Activated naive CD4-positive, alpha-beta T cell treated with anti-CD3 and anti-CD28 coated beads for 36 hours (primary cell): ENCODE measurements around the gene DDX31. TPM values are rescaled to one million over a fixed set of nuclear protein-coding genes. Genes with fewer than 3 reads are reported as not detected.

Experiments used
- CTCF ChIA-PET: fragments of 350-600 bp; sonication (Branson Sonifier 250); formaldehyde crosslinking; loops from one replicate; lab custom pipeline; 2021; ENCODE audit warnings: antibody characterized with exemption; lab: Charles Lee
- DNase-seq: peaks from one replicate; pipeline ENCODE4 v3.0.0-alpha.2; 2020
- H3K27ac Mint-ChIP-seq: one replicate; pipeline ENCODE4 v1.8.0; 2021; ENCODE audit warnings: mild to moderate bottlenecking, mixed read lengths
- H3K27me3 Mint-ChIP-seq: one replicate; pipeline ENCODE4 v1.8.0; 2021; ENCODE audit warnings: low read depth, mixed read lengths
- H3K36me3 Mint-ChIP-seq: one replicate; pipeline ENCODE4 v1.8.0; 2021; ENCODE audit warnings: low read depth, mixed read lengths
- H3K4me1 Mint-ChIP-seq: one replicate; pipeline ENCODE4 v1.8.0; 2021; ENCODE audit warnings: low read depth, mixed read lengths
- H3K4me3 Mint-ChIP-seq: one replicate; pipeline ENCODE4 v1.8.0; 2021; ENCODE audit warnings: mild to moderate bottlenecking, moderate library complexity, mixed read lengths
- H3K9me3 Mint-ChIP-seq: one replicate; pipeline ENCODE4 v1.8.0; 2021; ENCODE audit warnings: mixed read lengths
- intact Hi-C: fragments of 100-400 bp; cut with micrococcal nuclease; formaldehyde crosslinking; loops from one replicate; pipeline ENCODE4 v1.15.1; 2023
- total RNA-seq, 2 experiments: library from RNA; stranded (reverse); gene quantifications; one replicate each; pipeline ENCODE4 v1.2.3, GENCODE V29; 2021

Gene DDX31
- total RNA-seq, 2 experiments from 2014 or later, result 13.7 to 15.0 TPM

DNA sequence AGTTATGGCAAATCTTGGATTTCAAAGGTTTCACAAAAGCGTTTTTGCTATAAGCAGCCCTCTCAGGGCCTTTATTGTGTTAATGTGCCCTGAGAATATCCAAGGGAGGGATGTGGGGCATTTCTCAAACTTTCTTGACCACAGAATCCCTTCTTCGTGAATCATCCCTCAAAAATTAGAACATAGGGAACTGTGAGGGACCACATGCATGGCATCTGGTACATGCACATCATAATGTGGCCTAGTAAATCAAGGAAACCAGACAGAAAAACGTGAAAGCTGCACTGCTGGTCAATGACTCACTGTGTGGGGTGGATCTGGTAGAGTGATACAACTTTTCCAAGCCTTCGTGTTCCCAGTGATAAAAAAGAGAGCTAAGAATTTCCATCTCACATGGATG lies 22.4 kb downstream of the DDX31 start:
- Mint-ChIP-seq H3K27ac (no peak overlapping the region), H3K4me3 (no peak overlapping the region), H3K4me1 (peaks cover 7% of the 10 kb centered on the region), H3K36me3 (peaks cover 51% of the 10 kb centered on the region), H3K9me3 (no peaks in the 10 kb centered on the region), H3K27me3 (no peaks in the 10 kb centered on the region)
- intact Hi-C loops, result no loop called here
- CTCF ChIA-PET, result interaction anchor here (0.6 kb wide), 1 partner anchor 121 kb away, joined by 3 read pairs; no protein-coding TSS in a partner anchor
- DNase-seq, result no peak

- H3K36me3 Mint-ChIP-seq, result peaks cover 49% of the 10 kb centered on the region
- CTCF ChIA-PET, result no interaction called here
- no peak overlapping the region for H3K27ac Mint-ChIP-seq
- no peak for DNase-seq
- H3K4me3 Mint-ChIP-seq, result no peak overlapping the region
- intact Hi-C loops, result no loop called here
- no peaks in the 10 kb centered on the region for H3K27me3 Mint-ChIP-seq
- peaks cover 7% of the 10 kb centered on the region for H3K4me1 Mint-ChIP-seq
- H3K9me3 Mint-ChIP-seq, result no peaks in the 10 kb centered on the region
Observed at GRCh38 chr9:132646726-132647125, 23.1 kb downstream of the DDX31 start.

DNA sequence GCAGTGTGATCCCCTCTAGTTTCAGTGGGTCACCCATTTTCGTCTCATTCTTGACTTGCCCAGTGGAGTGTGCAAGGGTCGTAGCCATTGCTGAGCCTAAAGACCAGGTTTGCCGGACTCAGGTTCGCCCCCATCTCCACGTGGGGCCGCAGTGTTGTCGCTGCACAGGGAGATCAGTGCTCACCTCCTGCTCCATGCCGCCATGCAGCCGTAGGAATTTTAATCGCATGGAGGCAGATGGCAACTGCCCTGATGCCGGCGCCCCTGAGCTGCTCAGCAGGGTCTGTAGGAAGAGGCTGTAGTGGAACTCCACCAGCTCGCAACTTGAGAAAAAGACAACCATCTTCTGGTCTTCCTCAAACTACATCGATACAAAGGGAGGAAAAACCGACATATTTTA lies 24.1 kb downstream of the DDX31 start:
- Mint-ChIP-seq H3K27ac (no peak overlapping the region), H3K4me1 (peaks cover 7% of the 10 kb centered on the region), H3K27me3 (no peaks in the 10 kb centered on the region), H3K9me3 (no peaks in the 10 kb centered on the region), H3K4me3 (no peak overlapping the region), H3K36me3 (peaks cover 51% of the 10 kb centered on the region)
- CTCF ChIA-PET, result interaction anchor here (0.6 kb wide), 1 partner anchor 251 kb away, joined by 5 read pairs; no protein-coding TSS in a partner anchor
- intact Hi-C loops, result no loop called here
- DNase-seq, result no peak

- no peak for DNase-seq
- intact Hi-C loops, result no loop called here
- Mint-ChIP-seq H3K4me1 (peaks cover 7% of the 10 kb centered on the region), H3K4me3 (no peak overlapping the region), H3K27me3 (no peaks in the 10 kb centered on the region), H3K27ac (no peak overlapping the region), H3K36me3 (peaks cover 48% of the 10 kb centered on the region), H3K9me3 (no peaks in the 10 kb centered on the region)
- CTCF ChIA-PET, result interaction anchor here (0.6 to 1.3 kb wide), 3 partner anchors 8 to 251 kb away, joined by 4 to 6 read pairs (median 5); no protein-coding TSS in a partner anchor
Observed at GRCh38 chr9:132645306-132645705, 24.5 kb downstream of the DDX31 start.

GRCh38 chr9:132644251-132644650 lies 25.5 kb downstream of the DDX31 start:
- no peak for DNase-seq
- Mint-ChIP-seq H3K27ac (no peak overlapping the region), H3K4me1 (peaks cover 7% of the 10 kb centered on the region), H3K4me3 (no peak overlapping the region), H3K27me3 (no peaks in the 10 kb centered on the region), H3K9me3 (no peaks in the 10 kb centered on the region), H3K36me3 (peaks cover 52% of the 10 kb centered on the region)
- intact Hi-C loops, result no loop called here
- CTCF ChIA-PET, result interaction anchor here (0.7 to 1.3 kb wide), 3 partner anchors 9 to 147 kb away, joined by 4 to 6 read pairs (median 4); no protein-coding TSS in a partner anchor

- Mint-ChIP-seq H3K4me1 (no peaks in the 10 kb centered on the region), H3K36me3 (peaks cover 54% of the 10 kb centered on the region), H3K27me3 (no peaks in the 10 kb centered on the region), H3K4me3 (no peak overlapping the region), H3K27ac (no peak overlapping the region), H3K9me3 (no peaks in the 10 kb centered on the region)
- CTCF ChIA-PET, result no interaction called here
- intact Hi-C loops, result no loop called here
- no peak for DNase-seq
Observed at GRCh38 chr9:132641216-132641615, 28.6 kb downstream of the DDX31 start.

DNA sequence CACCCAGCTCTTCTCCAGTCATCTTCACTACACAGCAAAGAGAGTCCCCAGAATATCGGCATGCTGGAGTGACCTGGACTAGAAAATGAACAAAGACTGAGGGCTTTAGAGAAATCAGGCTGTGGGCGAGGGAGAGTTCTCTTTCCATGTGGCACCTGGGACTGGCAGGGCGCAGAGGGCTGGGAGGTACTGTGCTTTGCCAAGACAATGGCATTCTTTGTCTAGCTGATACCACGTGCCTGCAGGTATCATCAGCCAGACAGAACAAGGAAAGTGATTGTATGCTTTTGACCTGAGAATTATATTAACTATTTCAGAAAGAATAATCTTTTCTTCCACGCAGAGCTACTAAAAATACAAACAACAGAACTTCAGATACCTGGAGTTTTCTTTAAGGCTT lies 30.5 kb downstream of the DDX31 start:
- H3K4me1 Mint-ChIP-seq, result no peaks in the 10 kb centered on the region
- H3K27me3 Mint-ChIP-seq, result no peaks in the 10 kb centered on the region
- H3K9me3 Mint-ChIP-seq, result no peaks in the 10 kb centered on the region
- no peak overlapping the region for H3K4me3 Mint-ChIP-seq
- no peak overlapping the region for H3K27ac Mint-ChIP-seq
- intact Hi-C loops, result no loop called here
- CTCF ChIA-PET, result no interaction called here
- DNase-seq, result no peak
- peaks cover 43% of the 10 kb centered on the region for H3K36me3 Mint-ChIP-seq

- H3K4me3 Mint-ChIP-seq, result no peak overlapping the region
- no peak for DNase-seq
- intact Hi-C loops, result no loop called here
- H3K27ac Mint-ChIP-seq, result no peak overlapping the region
- no peaks in the 10 kb centered on the region for H3K4me1 Mint-ChIP-seq
- H3K27me3 Mint-ChIP-seq, result no peaks in the 10 kb centered on the region
- peaks cover 41% of the 10 kb centered on the region for H3K36me3 Mint-ChIP-seq
- no peaks in the 10 kb centered on the region for H3K9me3 Mint-ChIP-seq
- CTCF ChIA-PET, result no interaction called here
Observed at GRCh38 chr9:132638240-132638639, 31.5 kb downstream of the DDX31 start.

DNA sequence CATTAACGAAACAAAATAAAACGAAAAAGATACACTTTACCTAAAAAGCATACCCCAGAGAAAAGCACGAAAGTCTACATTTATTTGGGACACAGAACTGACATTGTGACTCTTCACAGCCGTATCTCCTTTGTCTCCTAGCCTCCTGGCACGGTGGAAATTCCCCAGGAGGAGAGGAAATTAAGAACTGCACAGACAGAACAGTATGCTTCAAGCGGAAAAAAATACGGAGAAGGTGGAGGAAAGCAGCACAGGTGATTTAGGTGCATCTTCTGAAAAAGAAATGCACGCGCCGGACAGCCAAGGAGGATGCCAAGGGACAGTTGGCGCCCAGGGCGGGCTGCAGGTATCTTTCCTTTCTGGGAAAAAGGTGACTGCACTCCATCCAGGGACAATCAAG lies 32.0 kb downstream of the DDX31 start:
- peaks cover 36% of the 10 kb centered on the region for H3K36me3 Mint-ChIP-seq
- H3K9me3 Mint-ChIP-seq, result no peaks in the 10 kb centered on the region
- no peak for DNase-seq
- no peaks in the 10 kb centered on the region for H3K4me1 Mint-ChIP-seq
- CTCF ChIA-PET, result no interaction called here
- H3K27me3 Mint-ChIP-seq, result no peaks in the 10 kb centered on the region
- H3K27ac Mint-ChIP-seq, result no peak overlapping the region
- H3K4me3 Mint-ChIP-seq, result no peak overlapping the region
- intact Hi-C loops, result no loop called here

DNA sequence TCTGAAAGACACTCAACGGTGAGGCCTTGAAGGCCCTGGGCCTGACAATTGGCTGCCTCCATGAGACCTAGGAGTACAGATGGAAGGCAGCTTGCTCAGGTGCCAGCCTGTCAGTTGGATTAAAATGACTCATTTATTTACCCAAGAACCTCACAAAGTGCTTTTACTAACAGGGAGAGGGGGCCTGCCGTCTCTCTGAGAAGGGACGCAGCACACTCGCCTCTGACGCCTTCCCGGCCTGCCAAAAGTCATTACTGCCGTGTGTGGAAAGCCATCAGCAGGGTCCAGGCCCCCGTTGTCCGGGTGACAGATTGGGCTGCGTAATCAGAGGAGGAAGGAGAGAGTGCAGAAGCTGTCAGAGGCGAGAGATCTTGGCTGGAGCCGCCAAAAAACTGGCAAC lies 32.4 kb downstream of the DDX31 start:
- no peaks in the 10 kb centered on the region for H3K27me3 Mint-ChIP-seq
- no peaks in the 10 kb centered on the region for H3K4me1 Mint-ChIP-seq
- intact Hi-C loops, result no loop called here
- no peak for DNase-seq
- H3K36me3 Mint-ChIP-seq, result peaks cover 35% of the 10 kb centered on the region
- no peak overlapping the region for H3K27ac Mint-ChIP-seq
- H3K4me3 Mint-ChIP-seq, result no peak overlapping the region
- H3K9me3 Mint-ChIP-seq, result no peaks in the 10 kb centered on the region
- CTCF ChIA-PET, result no interaction called here

GRCh38 chr9:132634327-132634726 lies 35.5 kb downstream of the DDX31 start:
- H3K4me3 Mint-ChIP-seq, result no peak overlapping the region

GRCh38 chr9:132632413-132633129 lies 37.2 kb downstream of the DDX31 start:
- H3K27ac Mint-ChIP-seq, result no peak overlapping the region
- H3K9me3 Mint-ChIP-seq, result no peaks in the 10 kb centered on the region
- no peaks in the 10 kb centered on the region for H3K4me1 Mint-ChIP-seq
- H3K36me3 Mint-ChIP-seq, result peaks cover 38% of the 10 kb centered on the region
- CTCF ChIA-PET, result no interaction called here
- no peak for DNase-seq
- intact Hi-C loops, result no loop called here
- no peak overlapping the region for H3K4me3 Mint-ChIP-seq
- H3K27me3 Mint-ChIP-seq, result no peaks in the 10 kb centered on the region

More at GRCh38 chr9:132634327-132634726, 35.5 kb downstream of the DDX31 start:
- no peak for DNase-seq
- CTCF ChIA-PET, result interaction anchor here (0.5 kb wide), 1 partner anchor 247 kb away, joined by 3 read pairs; no protein-coding TSS in a partner anchor
- Mint-ChIP-seq H3K27ac (no peak overlapping the region), H3K4me1 (no peaks in the 10 kb centered on the region), H3K27me3 (no peaks in the 10 kb centered on the region), H3K9me3 (no peaks in the 10 kb centered on the region), H3K36me3 (peaks cover 37% of the 10 kb centered on the region)
- intact Hi-C loops, result no loop called here

DNA sequence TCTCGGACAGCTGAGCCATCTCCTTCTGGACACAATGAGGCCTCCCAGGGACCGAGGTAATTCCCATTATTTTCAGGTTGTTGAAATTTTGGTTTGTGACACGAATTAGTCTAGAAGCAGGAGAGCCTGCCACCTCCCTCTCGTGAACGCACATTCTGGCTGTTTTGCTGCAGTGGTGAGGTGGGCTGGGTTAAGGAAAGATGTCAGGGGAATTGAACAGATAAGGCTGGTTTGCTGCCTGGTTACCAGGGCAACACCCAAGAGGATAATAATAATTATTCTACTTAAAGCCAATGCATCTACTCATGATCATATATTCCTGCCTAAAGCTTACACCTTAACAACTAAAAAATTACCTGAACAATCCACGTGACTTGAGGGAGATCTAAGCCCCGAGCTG lies 38.1 kb downstream of the DDX31 start:
- Mint-ChIP-seq H3K27ac (no peak overlapping the region), H3K4me1 (no peaks in the 10 kb centered on the region), H3K36me3 (peaks cover 37% of the 10 kb centered on the region), H3K9me3 (no peaks in the 10 kb centered on the region), H3K27me3 (no peaks in the 10 kb centered on the region), H3K4me3 (no peak overlapping the region)
- intact Hi-C loops, result no loop called here
- CTCF ChIA-PET, result no interaction called here
- DNase-seq, result no peak
